GM23338 (cell line): Measurements from ENCODE around the gene RFC1. TPM values are rescaled to one million over a fixed set of nuclear protein-coding genes. Genes with fewer than 3 reads are reported as not detected.

Source experiments
- ATAC-seq: fragments of 200-7000 bp; cut with Tn5 transposase; 3 replicates; pipeline ENCODE4 v1.9.1; 2020
- DNase-seq: peaks from one replicate; pipeline ENCODE4 v3.0.0-alpha.2; 2015; ENCODE audit warnings: low spot score
- H2AFZ ChIP-seq: fragments of 200-600 bp; sonication (generic); 2 replicates; pipeline ENCODE4 v1.8.0; 2016; ENCODE audit warnings: antibody characterized with exemption, mild to moderate bottlenecking, moderate library complexity
- H3F3A ChIP-seq: fragments of 200-600 bp; sonication (generic); replicated peaks from 2 replicates; pipeline ENCODE4 v1.8.0; 2017; ENCODE audit warnings: antibody characterized with exemption, mixed run types, low read depth
- H3K27ac ChIP-seq: fragments of 200-600 bp; sonication (generic); 2 replicates; pipeline ENCODE4 v1.6.1; 2016; ENCODE audit warnings: low read depth
- H3K27me3 ChIP-seq: fragments of 200-600 bp; sonication (generic); 2 replicates; pipeline ENCODE4 v1.8.0; 2016; ENCODE audit warnings: mild to moderate bottlenecking, mixed run types, moderate library complexity; ENCODE audit not compliant: insufficient read depth
- H3K36me3 ChIP-seq: fragments of 200-600 bp; sonication (generic); 2 replicates; pipeline ENCODE4 v1.8.0; 2016; ENCODE audit warnings: mild to moderate bottlenecking; ENCODE audit not compliant: insufficient read depth
- H3K4me1 ChIP-seq: fragments of 200-600 bp; sonication (generic); 2 replicates; pipeline ENCODE4 v1.8.0; 2016; ENCODE audit warnings: mild to moderate bottlenecking, moderate library complexity; ENCODE audit not compliant: insufficient read depth
- H3K4me2 ChIP-seq: fragments of 200-600 bp; sonication (generic); 2 replicates; pipeline ENCODE4 v1.7.1; 2017; ENCODE audit warnings: mixed run types
- H3K4me3 ChIP-seq: fragments of 200-600 bp; sonication (generic); 2 replicates; pipeline ENCODE4 v1.6.1; 2016; ENCODE audit warnings: mixed run types
- H3K79me2 ChIP-seq: fragments of 200-600 bp; sonication (generic); replicated peaks from 2 replicates; pipeline ENCODE4 v1.8.0; 2017; ENCODE audit warnings: mild to moderate bottlenecking; ENCODE audit not compliant: insufficient read depth
- H3K9me2 ChIP-seq: fragments of 200-600 bp; sonication (generic); 2 replicates; pipeline ENCODE4 v1.8.0; 2017; ENCODE audit not compliant: insufficient read depth
- H4K20me1 ChIP-seq: fragments of 200-600 bp; sonication (generic); replicated peaks from 2 replicates; pipeline ENCODE4 v1.8.0; 2017; ENCODE audit warnings: mild to moderate bottlenecking; ENCODE audit not compliant: insufficient read depth
- H3K27ac Mint-ChIP-seq: 2 replicates; pipeline ENCODE4 v1.8.0; 2020; ENCODE audit warnings: inconsistent platforms, mild to moderate bottlenecking, moderate library complexity, mixed read lengths
- H3K27me3 Mint-ChIP-seq: 3 replicates; pipeline ENCODE4 v1.8.0; 2022; ENCODE audit warnings: low read depth, mild to moderate bottlenecking, moderate library complexity, mixed read lengths, inconsistent platforms; ENCODE audit not compliant: insufficient read depth, poor library complexity
- H3K36me3 Mint-ChIP-seq: 3 replicates; pipeline ENCODE4 v1.8.0; 2021; ENCODE audit warnings: low read depth, mild to moderate bottlenecking, inconsistent platforms, moderate library complexity, mixed read lengths
- H3K4me1 Mint-ChIP-seq: 3 replicates; pipeline ENCODE4 v1.8.0; 2020; ENCODE audit warnings: mild to moderate bottlenecking, inconsistent platforms, mixed read lengths
- H3K4me3 Mint-ChIP-seq: 3 replicates; pipeline ENCODE4 v1.8.0; 2021; ENCODE audit warnings: moderate library complexity, mild to moderate bottlenecking, inconsistent platforms, mixed read lengths
- H3K9me3 Mint-ChIP-seq: 3 replicates; pipeline ENCODE4 v1.8.0; 2020; ENCODE audit warnings: moderate library complexity, mild to moderate bottlenecking, inconsistent platforms, mixed read lengths
- CREB1 ChIP-seq: fragments of 250-450 bp; sonication (Bioruptor Pico); IDR thresholded peaks from 2 replicates; pipeline ENCODE4 v1.5.0; 2020; ENCODE audit warnings: low read depth, mild to moderate bottlenecking, moderate library complexity
- ETS1 ChIP-seq: IDR thresholded peaks from 2 replicates; pipeline ENCODE4 v1.6.1; 2016; ENCODE audit warnings: antibody characterized with exemption
- EZH2 ChIP-seq: fragments of 200-600 bp; sonication (generic); IDR thresholded peaks from one replicate; pipeline ENCODE4 v1.8.0; 2017; ENCODE audit warnings: antibody characterized with exemption, mild to moderate bottlenecking, low read depth; ENCODE audit not compliant: unreplicated experiment
- EZH2phosphoT487 ChIP-seq: fragments of 200-600 bp; sonication (generic); IDR thresholded peaks from one replicate; pipeline ENCODE4 v1.8.1; 2018; ENCODE audit warnings: antibody characterized with exemption; ENCODE audit not compliant: unreplicated experiment
- JUNB ChIP-seq: IDR thresholded peaks from one replicate; pipeline ENCODE4 v1.6.1; 2016; ENCODE audit warnings: antibody characterized with exemption; ENCODE audit not compliant: unreplicated experiment
- NANOG ChIP-seq: IDR thresholded peaks from 2 replicates; pipeline ENCODE4 v1.6.1; 2016; ENCODE audit warnings: antibody characterized with exemption, borderline replicate concordance
- STAT1 ChIP-seq: IDR thresholded peaks from one replicate; pipeline ENCODE4 v1.6.1; 2016; ENCODE audit warnings: antibody characterized with exemption; ENCODE audit not compliant: unreplicated experiment
- ZNF114 ChIP-seq: fragments of 250-450 bp; sonication (Bioruptor Pico); IDR thresholded peaks from 2 replicates; pipeline ENCODE4 v1.5.0; 2020; ENCODE audit warnings: mild to moderate bottlenecking, moderate library complexity
- ZNF331 ChIP-seq: fragments of 250-450 bp; sonication (Bioruptor Pico); IDR thresholded peaks from 2 replicates; pipeline ENCODE4 v1.5.0; 2020; ENCODE audit warnings: low read depth, mild to moderate bottlenecking, moderate library complexity
- ZNF462 ChIP-seq: fragments of 250-450 bp; sonication (Bioruptor Pico); IDR thresholded peaks from 2 replicates; pipeline ENCODE4 v1.5.0; 2020; ENCODE audit warnings: mild to moderate bottlenecking, moderate library complexity
- polyA plus RNA-seq: library from polyadenylated mRNA; unstranded; fragments of >200 nt; fragmentation: Nextera tagmentation; extraction: Ambion mirVana; gene quantifications from 2 replicates; pipeline ENCODE4 v1.2.1, GENCODE V29; 2016
- total RNA-seq: library from RNA; depleted of rRNA; stranded (reverse); fragments of >200 nt; shearing (Covaris generic); gene quantifications from 2 replicates; pipeline ENCODE4 v1.2.3, GENCODE V29; 2014

RFC1 gene
- total and polyA plus RNA-seq, 2 experiments from 2014 or later = 75.8 to 228 TPM

GRCh38 chr4:39346856-39347519 lies 19.2 kb downstream of the RFC1 start (continued):
- TF ChIP-seq ETS1 = no peak
- no peak for TF ChIP-seq EZH2

- H3K4me1 Mint-ChIP-seq = no peaks in the 10 kb centered on the region
- peak overlapping the region; percentile 3; the same call in 1 of the 2 replicates for H3K27ac Mint-ChIP-seq
- ATAC-seq (no peak), DNase-seq (no peak)
- Histone ChIP-seq H3K9me2 (no peaks in the 10 kb centered on the region), H3K36me3 (peaks cover 6% of the 10 kb centered on the region), H3K79me2 (peaks cover 81% of the 10 kb centered on the region), H3K4me2 (no peak overlapping the region), H4K20me1 (peaks cover 20% of the 10 kb centered on the region), H3K27me3 (no peaks in the 10 kb centered on the region), H3K4me3 (no peak overlapping the region), H2AFZ (no peak overlapping the region), H3K27ac (no peak overlapping the region), H3F3A (no peaks in the 10 kb centered on the region), H3K4me1 (no peaks in the 10 kb centered on the region)
- H3K27me3 Mint-ChIP-seq = peaks cover 1% of the 10 kb centered on the region
- H3K9me3 Mint-ChIP-seq = no peaks in the 10 kb centered on the region
- TF ChIP-seq ZNF114 (CRISPR knock-in tag) (no peak), ZNF462 (CRISPR knock-in tag) (no peak), JUNB (no peak), CREB1 (CRISPR knock-in tag) (no peak), NANOG (no peak), STAT1 (no peak), EZH2phosphoT487 (no peak), ZNF331 (CRISPR knock-in tag) (no peak), ETS1 (no peak)
- H3K4me3 Mint-ChIP-seq = no peak overlapping the region
- H3K36me3 Mint-ChIP-seq = peaks cover 17% of the 10 kb centered on the region; the same call in 2 of the 3 replicates
Observed at GRCh38 chr4:39342731-39343130, 23.4 kb downstream of the RFC1 start.
